ENCODE results near the gene CLTCL1. TPM values are rescaled to one million over a fixed set of nuclear protein-coding genes. Genes with fewer than 3 reads are reported as not detected.
A peak's percentile ranks its signal among the peaks of the same experiment; 100 is the strongest.

CLTCL1 gene
- total RNA-seq, 4 donors from 2014 or later: 4.8 to 8.9 (median 6.0) TPM

DNA sequence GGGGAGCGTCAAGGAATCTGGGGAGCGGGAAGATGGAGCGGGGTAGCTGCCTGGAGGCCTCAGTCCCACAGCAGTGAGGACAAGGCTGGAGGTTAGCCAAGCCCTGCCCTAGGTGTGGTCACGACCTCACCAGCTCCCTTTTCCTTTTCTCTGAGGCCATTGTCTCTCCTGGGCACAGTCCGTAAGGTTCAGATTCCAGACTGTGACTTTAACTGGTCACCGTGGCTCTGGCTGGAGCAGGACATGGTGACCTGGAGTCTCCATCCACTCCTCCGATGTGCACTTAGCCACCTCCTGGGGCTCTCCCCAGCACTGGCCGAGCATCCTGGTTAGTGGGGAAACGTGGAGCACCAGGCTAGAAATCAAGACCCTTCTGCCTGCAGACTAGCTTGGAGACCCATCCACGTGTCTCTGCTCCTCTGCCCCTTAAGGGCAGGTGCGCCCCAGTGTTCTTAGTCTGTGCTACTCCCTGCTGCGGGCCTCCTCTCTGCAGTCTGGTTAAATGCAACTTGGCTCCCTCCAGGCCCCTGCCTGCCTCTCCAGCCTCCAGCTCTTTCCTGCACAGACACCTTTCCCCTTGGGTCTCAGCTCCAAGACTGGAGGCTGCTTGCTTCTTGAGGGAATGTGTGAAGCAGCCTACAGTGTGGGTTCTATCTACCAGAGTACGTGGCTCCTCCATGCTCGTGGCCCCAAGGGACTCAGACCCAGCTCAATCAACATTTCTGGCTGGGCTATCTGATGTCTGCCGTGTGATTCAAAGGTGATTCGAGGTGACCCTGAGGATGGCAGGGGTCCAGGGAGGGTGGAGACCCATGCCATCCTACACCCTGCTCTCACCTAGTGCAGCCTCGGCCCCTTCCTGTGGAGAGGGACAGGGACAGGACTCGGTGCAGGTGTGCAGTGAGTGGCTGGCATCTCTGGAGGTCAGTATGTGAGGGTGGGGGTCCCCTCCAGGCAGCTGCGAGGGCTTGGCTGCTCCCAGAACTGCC lies 118.2 kb downstream of the CLTCL1 start:
- 75% methylated on average over 16 of the region's 19 CpGs for WGBS
- peak overlapping the region in 2 of 4 donors; percentile 28 to 92 for H3K27ac ChIP-seq (replicated peaks in 1 of 4)

DNA sequence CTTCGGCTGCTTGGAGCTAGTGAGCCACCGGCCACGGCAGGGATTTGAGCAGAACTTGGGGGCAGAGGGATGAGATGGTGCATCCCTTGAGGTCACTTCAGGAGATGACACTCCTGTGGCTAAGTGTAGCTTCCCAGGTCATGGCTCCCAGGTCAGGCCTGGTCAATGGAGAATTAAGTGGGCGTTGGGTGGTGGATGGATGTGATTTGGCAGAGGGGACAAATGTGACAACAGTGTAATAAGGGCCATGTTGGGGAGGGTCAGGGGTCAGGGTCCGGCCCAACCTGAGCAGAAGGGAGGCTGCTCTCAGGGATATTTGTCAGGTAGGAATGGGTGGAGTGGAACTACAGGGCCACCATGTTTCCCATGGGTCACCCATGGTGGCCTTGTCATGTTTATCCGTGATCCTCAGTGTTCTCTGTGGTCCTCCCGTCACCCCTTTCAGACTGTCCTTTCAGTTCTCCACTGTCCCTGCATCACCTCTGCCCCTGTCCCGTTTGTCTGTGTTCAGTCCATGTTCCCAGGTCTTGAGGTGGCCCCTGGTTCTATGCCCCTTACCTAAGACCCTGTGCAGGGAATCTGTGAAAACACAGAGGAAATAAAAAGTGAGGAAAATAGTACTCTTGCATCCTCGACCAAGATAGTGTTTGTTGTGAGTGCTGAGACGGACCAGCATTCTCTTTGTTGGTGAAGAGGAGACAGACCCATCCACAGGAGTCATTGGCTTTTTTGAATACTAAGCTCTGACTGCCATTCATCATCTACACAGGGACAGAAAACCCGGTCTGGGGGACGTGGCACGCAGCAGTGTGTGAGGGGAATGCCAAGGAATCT lies 119.1 kb downstream of the CLTCL1 start:
- Histone ChIP-seq H3K27ac (replicated peaks in 1 of 4) (peak overlapping the region; percentile 84 to 92 (median 88)), H3K4me1 (peaks cover 68 to 81% (median 76%) of the 10 kb centered on the region in 4 donors), H3K4me3 (peak overlapping the region; percentile 69 to 99 (median 86)), H3K9me3 (no peaks in the 10 kb centered on the region), H3K36me3 (peaks cover 0 to 9% (median 0%) of the 10 kb centered on the region in 4 donors), H3K27me3 (peaks cover 0 to 28% (median 15%) of the 10 kb centered on the region in 4 donors)
- DNase-seq (ENCODE audit: extremely low spot score): no peak
- no peak for TF ChIP-seq POLR2AphosphoS5 (IDR thresholded peaks at IDR 0.05)
- no peak for TF ChIP-seq POLR2A (IDR thresholded peaks at IDR 0.05; ENCODE audit: low read depth)
- TF ChIP-seq, protein P1, sequence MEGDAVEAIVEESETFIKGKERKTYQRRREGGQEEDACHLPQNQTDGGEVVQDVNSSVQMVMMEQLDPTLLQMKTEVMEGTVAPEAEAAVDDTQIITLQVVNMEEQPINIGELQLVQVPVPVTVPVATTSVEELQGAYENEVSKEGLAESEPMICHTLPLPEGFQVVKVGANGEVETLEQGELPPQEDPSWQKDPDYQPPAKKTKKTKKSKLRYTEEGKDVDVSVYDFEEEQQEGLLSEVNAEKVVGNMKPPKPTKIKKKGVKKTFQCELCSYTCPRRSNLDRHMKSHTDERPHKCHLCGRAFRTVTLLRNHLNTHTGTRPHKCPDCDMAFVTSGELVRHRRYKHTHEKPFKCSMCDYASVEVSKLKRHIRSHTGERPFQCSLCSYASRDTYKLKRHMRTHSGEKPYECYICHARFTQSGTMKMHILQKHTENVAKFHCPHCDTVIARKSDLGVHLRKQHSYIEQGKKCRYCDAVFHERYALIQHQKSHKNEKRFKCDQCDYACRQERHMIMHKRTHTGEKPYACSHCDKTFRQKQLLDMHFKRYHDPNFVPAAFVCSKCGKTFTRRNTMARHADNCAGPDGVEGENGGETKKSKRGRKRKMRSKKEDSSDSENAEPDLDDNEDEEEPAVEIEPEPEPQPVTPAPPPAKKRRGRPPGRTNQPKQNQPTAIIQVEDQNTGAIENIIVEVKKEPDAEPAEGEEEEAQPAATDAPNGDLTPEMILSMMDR (IDR thresholded peaks at IDR 0.05): no peak
- no peak for TF ChIP-seq EP300 (IDR thresholded peaks at IDR 0.05)
- 42% methylated on average over 10 of the region's 13 CpGs for WGBS
- intact Hi-C loops (cut with DNase I): no loop called here

More for the DNA sequence above, 118.2 kb downstream of the CLTCL1 start:
- Histone ChIP-seq H3K36me3 (peaks cover 0 to 9% (median 0%) of the 10 kb centered on the region in 4 donors), H3K4me1 (peaks cover 73 to 87% (median 82%) of the 10 kb centered on the region in 4 donors), H3K4me3 (peak overlapping the region in 1 of 4 donors; percentile 69), H3K27me3 (peaks cover 0 to 18% (median 10%) of the 10 kb centered on the region in 4 donors), H3K9me3 (no peaks in the 10 kb centered on the region)
- DNase-seq (ENCODE audit: extremely low spot score): no peak
- TF ChIP-seq EP300 (IDR thresholded peaks at IDR 0.05) (no peak), POLR2A (IDR thresholded peaks at IDR 0.05; ENCODE audit: low read depth) (no peak), POLR2AphosphoS5 (IDR thresholded peaks at IDR 0.05) (no peak)
- TF ChIP-seq, protein P1 (IDR thresholded peaks at IDR 0.05): no peak
- intact Hi-C loops (cut with DNase I): no loop called here

DNA sequence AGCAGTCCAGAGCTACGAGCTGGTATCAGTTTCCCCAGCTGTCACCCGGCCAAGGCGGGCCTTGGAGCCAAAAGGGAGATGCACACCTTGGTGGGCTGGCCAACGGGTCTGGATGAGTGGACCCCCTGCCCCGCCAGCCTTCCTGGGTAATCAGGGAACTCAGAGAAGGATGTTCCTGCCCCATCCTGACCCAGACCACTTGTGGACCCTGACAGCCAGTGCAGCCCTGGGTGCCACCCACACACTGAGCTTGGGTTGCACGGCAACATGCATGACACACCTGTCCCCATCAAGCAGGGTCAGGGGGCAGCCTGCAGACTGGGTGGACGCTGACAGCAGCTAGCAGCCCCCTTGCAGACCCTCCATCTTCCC lies 121.6 kb downstream of the CLTCL1 start:
- DNase-seq (ENCODE audit: extremely low spot score): no peak
- no peaks in the 10 kb centered on the region for H3K9me3 ChIP-seq
- H3K4me1 ChIP-seq: peaks cover 53 to 56% (median 54%) of the 10 kb centered on the region in 4 donors
- peak overlapping the region; percentile 33 to 50 (median 41) for H3K4me3 ChIP-seq
- TF ChIP-seq EP300 (IDR thresholded peaks at IDR 0.05) (no peak), POLR2A (IDR thresholded peaks at IDR 0.05; ENCODE audit: low read depth) (no peak), POLR2AphosphoS5 (IDR thresholded peaks at IDR 0.05) (no peak)
- TF ChIP-seq, protein P1 (IDR thresholded peaks at IDR 0.05): no peak
- H3K27ac ChIP-seq (replicated peaks in 1 of 4): peak overlapping the region in 1 of 4 donors; percentile 84
- intact Hi-C loops (cut with DNase I): no loop called here
- no peaks in the 10 kb centered on the region for H3K36me3 ChIP-seq
- peaks cover 0 to 49% (median 15%) of the 10 kb centered on the region in 4 donors for H3K27me3 ChIP-seq
- no CpG with 5 or more reads among the region's 7 CpGs for WGBS

DNA sequence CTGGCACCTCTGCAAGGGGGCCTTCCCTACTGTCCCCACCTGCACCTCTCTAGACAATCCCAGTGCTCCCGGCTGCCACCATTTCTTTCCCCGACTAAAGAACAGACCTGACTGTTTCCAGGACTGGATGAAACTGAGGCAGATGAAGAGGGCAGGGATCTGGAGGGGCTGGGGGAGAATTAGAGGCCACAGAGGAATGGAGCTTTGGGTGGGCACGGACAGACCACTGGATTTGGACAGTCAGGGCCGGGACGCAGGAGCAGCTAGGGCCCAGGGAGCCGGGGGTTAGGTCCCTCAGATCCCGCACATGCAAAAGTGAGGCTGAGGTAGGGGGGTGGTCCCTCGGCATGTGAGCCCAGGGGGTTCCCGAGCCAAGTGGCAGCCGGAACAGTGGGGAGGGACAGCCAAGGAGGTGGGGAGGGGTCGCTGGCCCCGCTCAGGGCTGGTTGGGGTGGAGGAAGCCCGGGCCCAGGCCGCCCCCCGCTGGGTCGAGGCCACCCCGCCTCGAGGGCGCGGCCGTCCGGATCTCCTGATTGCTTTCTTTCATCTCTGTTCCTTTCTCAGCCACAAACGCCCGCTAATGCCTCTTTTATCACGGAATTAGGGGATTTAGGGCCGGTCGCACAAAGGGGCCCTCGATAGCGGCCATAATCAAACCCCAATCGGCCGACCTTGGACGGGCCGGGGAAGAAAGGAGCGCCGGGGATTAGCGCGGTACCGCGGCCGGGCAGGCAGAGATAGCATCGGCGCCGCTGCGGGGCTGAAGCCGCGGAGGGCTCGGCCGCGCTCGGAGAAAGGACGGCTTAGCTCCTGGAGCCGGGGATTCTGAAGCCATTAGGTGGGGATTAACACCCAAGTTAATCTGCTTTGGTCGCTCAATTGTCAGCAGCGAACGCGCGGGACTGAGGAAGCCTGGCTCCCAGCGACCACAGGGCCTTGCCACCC lies 122.2 kb downstream of the CLTCL1 start:
- peak overlapping the region; percentile 33 to 50 (median 41) for H3K4me3 ChIP-seq
- peaks cover 47 to 49% (median 48%) of the 10 kb centered on the region in 4 donors for H3K4me1 ChIP-seq
- TF ChIP-seq, protein P1 (IDR thresholded peaks at IDR 0.05): no peak
- TF ChIP-seq POLR2AphosphoS5 (IDR thresholded peaks at IDR 0.05) (no peak), EP300 (IDR thresholded peaks at IDR 0.05) (no peak), POLR2A (IDR thresholded peaks at IDR 0.05; ENCODE audit: low read depth) (no peak)
- no peak for DNase-seq (ENCODE audit: extremely low spot score)
- WGBS: 23% methylated on average over 10 of the region's 58 CpGs
- H3K36me3 ChIP-seq: no peaks in the 10 kb centered on the region
- H3K9me3 ChIP-seq: no peaks in the 10 kb centered on the region
- peaks cover 0 to 56% (median 15%) of the 10 kb centered on the region in 4 donors for H3K27me3 ChIP-seq
- no peak overlapping the region for H3K27ac ChIP-seq (replicated peaks in 1 of 4)
- intact Hi-C loops (cut with DNase I): no loop called here
